HCT116 (cell line): ENCODE measurements around the gene STARD3NL.

Experiments
- EZH2 ChIP-seq: fragments of 200-600 bp; sonication (generic); IDR thresholded peaks from 2 replicates; pipeline ENCODE4 v1.6.1; 2017; ENCODE audit warnings: antibody characterized with exemption, mixed run types
- POLR2A ChIP-seq: IDR thresholded peaks from 2 replicates; pipeline ENCODE4 v1.7.0; 2011; ENCODE audit warnings: borderline replicate concordance; ENCODE audit not compliant: insufficient read depth, insufficient read length; ENCODE audit errors: extremely low read depth

- TF ChIP-seq EZH2 (no peak), POLR2A (no peak)
These were observed 26.5 kb upstream of the STARD3NL start for GRCh38 chr7:38151556-38151955.
